Osteoblast (primary cell): ENCODE measurements around the gene UTF1. TPM values are rescaled to one million over a fixed set of nuclear protein-coding genes. Genes with fewer than 3 reads are reported as not detected.

Experiments used
- DNase-seq: peaks from one replicate; pipeline ENCODE4 v3.0.0; 2011; ENCODE audit warnings: low spot score, mixed read lengths; ENCODE audit not compliant: insufficient read length; ENCODE audit errors: missing footprints
- H2AFZ ChIP-seq: 2 replicates; pipeline ENCODE4 v1.6.0; 2011; ENCODE audit warnings: mild to moderate bottlenecking, low read length
- H3K27ac ChIP-seq: 2 replicates; pipeline ENCODE4 v1.5.1; 2011; ENCODE audit warnings: mild to moderate bottlenecking, low read depth, low read length, moderate library complexity
- H3K27me3 ChIP-seq: 2 replicates; pipeline ENCODE4 v1.6.0; 2012; ENCODE audit warnings: mild to moderate bottlenecking, control low read depth, inconsistent platforms, low read length, moderate library complexity; ENCODE audit not compliant: insufficient read depth
- H3K36me3 ChIP-seq: 2 replicates; pipeline ENCODE4 v1.5.1; 2011; ENCODE audit warnings: mild to moderate bottlenecking, low read length, control low read depth, moderate library complexity; ENCODE audit not compliant: insufficient read depth
- H3K4me1 ChIP-seq: 2 replicates; pipeline ENCODE4 v1.5.1; 2011; ENCODE audit warnings: mild to moderate bottlenecking, low read length, control low read depth, moderate library complexity; ENCODE audit not compliant: insufficient read depth
- H3K4me2 ChIP-seq: 2 replicates; pipeline ENCODE4 v1.6.0; 2011; ENCODE audit warnings: mild to moderate bottlenecking, low read length; ENCODE audit not compliant: insufficient read depth
- H3K4me3 ChIP-seq: fragments of 200-600 bp; sonication (generic); 3 replicates; pipeline ENCODE4 v1.5.1; 2012; ENCODE audit warnings: mild to moderate bottlenecking, low read length, inconsistent platforms; ENCODE audit not compliant: insufficient read depth
- H3K79me2 ChIP-seq: 2 replicates; pipeline ENCODE4 v1.6.0; 2012; ENCODE audit warnings: mild to moderate bottlenecking, low read length, control low read depth, inconsistent platforms; ENCODE audit not compliant: insufficient read depth
- H3K9me3 ChIP-seq: 2 replicates; pipeline ENCODE4 v1.5.1; 2011; ENCODE audit warnings: low read depth, low read length, control low read depth
- H4K20me1 ChIP-seq: 2 replicates; pipeline ENCODE4 v1.6.0; 2012; ENCODE audit warnings: mild to moderate bottlenecking, low read length, control low read depth; ENCODE audit not compliant: insufficient read depth
- CTCF ChIP-seq: IDR thresholded peaks from 2 replicates; pipeline ENCODE4 v1.5.1; 2011; ENCODE audit warnings: mild to moderate bottlenecking, low read depth, low read length, moderate library complexity; ENCODE audit errors: extremely low read depth
- total RNA-seq: library from RNA; depleted of rRNA; stranded (reverse); fragments of >200 nt; gene quantifications from 2 replicates; pipeline ENCODE4 v1.2.3, GENCODE V29; 2012

UTF1 gene
- total RNA-seq, 1 donor = not detected

DNA sequence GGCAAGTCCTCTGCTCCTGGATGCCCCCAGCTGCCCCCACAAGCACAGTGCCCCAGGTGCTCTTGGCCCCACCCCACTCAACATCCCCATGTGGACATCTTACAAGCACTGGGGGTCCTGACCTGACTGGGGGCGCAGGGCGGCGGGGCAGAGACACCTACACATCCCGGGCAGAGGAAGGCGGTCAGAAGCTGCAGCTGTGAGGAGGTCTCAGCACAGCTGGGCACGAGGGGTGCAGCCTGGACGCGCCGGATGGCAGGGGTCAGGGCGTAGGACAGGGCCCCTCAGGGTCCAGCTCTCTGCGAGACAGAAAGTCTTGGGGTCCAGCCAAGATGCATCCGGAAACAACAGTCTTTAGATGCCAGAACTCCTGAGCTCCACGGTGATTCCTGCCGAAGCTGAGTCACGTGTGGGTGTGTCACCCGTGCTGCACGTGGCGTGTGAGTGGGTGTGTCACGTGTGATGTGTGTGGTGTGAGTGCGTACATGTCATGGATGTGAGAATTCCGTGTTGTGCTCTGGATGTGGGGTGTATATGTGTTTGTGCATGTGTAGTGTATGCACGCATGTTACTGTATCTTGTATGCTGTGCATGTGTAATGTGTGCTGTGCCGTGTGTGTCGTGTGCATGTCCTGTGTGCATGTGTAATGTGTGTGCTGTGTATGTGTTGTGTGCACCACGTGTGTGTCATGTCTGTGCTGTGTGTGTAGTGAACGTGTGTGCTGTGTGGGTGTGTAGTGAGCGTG, 12.8 kb downstream of the UTF1 start:
- Histone ChIP-seq H3K27ac (no peak overlapping the region), H4K20me1 (no peaks in the 10 kb centered on the region), H3K9me3 (no peaks in the 10 kb centered on the region), H2AFZ (no peak overlapping the region), H3K4me1 (no peaks in the 10 kb centered on the region), H3K36me3 (no peaks in the 10 kb centered on the region), H3K79me2 (no peaks in the 10 kb centered on the region), H3K27me3 (peaks cover 67% of the 10 kb centered on the region), H3K4me3 (no peak overlapping the region), H3K4me2 (no peak overlapping the region)
- no peak for DNase-seq
- TF ChIP-seq CTCF = no peak

DNA sequence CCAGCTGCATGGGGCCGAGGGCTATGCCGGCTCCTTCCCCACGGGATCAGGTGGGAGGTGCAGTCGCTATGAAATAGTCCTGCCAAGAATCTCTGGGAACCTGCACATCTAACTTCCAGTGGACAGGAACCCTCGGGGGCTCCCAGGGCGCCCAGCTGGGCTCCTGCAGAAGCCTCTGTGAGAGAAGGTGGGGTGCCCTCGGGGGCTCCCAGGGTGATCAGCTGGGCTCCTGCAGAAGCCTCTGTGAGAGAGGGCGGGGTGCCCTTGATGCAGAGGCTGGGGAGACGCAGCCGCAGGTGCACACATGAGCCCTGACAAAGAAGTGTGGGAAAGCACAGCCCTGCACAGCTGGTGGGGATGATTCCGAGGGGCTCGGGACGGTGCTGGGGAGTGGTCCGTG, 13.6 kb downstream of the UTF1 start:
- Histone ChIP-seq H2AFZ (no peak overlapping the region), H3K36me3 (no peaks in the 10 kb centered on the region), H3K4me1 (no peaks in the 10 kb centered on the region), H3K27ac (no peak overlapping the region), H3K27me3 (peaks cover 59% of the 10 kb centered on the region), H3K9me3 (no peaks in the 10 kb centered on the region), H4K20me1 (no peaks in the 10 kb centered on the region), H3K79me2 (no peaks in the 10 kb centered on the region), H3K4me3 (no peak overlapping the region), H3K4me2 (no peak overlapping the region)
- TF ChIP-seq CTCF = no peak
- no peak for DNase-seq

GRCh38 chr10:133245439-133246235, 15.6 kb downstream of the UTF1 start:
- Histone ChIP-seq H3K79me2 (no peaks in the 10 kb centered on the region), H3K4me3 (no peak overlapping the region), H2AFZ (no peak overlapping the region), H3K27ac (no peak overlapping the region), H3K27me3 (peaks cover 65% of the 10 kb centered on the region), H3K9me3 (no peaks in the 10 kb centered on the region), H3K36me3 (no peaks in the 10 kb centered on the region), H3K4me2 (no peak overlapping the region), H3K4me1 (no peaks in the 10 kb centered on the region), H4K20me1 (no peaks in the 10 kb centered on the region)
- TF ChIP-seq CTCF = no peak
- DNase-seq = no peak

DNA sequence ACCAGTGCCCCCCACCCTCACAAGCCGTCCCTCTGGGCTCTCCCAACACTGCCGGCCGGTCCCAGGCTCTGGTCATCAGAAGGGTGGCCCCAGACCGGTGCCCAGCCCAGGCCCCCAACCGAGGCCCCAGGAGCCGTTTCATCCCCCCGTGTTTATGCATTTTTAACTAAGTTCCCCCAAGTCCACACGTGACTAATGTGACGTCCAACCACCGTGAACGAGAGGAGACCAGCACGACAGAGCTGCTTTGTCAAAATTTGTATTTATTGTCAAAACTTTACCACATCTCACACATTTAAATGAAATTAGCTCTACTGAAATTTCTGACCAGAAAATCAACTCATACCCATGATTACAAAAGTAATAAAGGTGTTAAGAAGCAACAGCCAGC, 16.2 kb downstream of the UTF1 start:
- Histone ChIP-seq H3K4me1 (no peaks in the 10 kb centered on the region), H3K79me2 (no peaks in the 10 kb centered on the region), H3K4me2 (no peak overlapping the region), H3K27ac (no peak overlapping the region), H4K20me1 (no peaks in the 10 kb centered on the region), H3K36me3 (no peaks in the 10 kb centered on the region), H2AFZ (no peak overlapping the region), H3K4me3 (no peak overlapping the region), H3K27me3 (peaks cover 63% of the 10 kb centered on the region), H3K9me3 (no peaks in the 10 kb centered on the region)
- no peak for DNase-seq
- TF ChIP-seq CTCF = no peak
